ENCODE data around the gene VDAC1.

DNA sequence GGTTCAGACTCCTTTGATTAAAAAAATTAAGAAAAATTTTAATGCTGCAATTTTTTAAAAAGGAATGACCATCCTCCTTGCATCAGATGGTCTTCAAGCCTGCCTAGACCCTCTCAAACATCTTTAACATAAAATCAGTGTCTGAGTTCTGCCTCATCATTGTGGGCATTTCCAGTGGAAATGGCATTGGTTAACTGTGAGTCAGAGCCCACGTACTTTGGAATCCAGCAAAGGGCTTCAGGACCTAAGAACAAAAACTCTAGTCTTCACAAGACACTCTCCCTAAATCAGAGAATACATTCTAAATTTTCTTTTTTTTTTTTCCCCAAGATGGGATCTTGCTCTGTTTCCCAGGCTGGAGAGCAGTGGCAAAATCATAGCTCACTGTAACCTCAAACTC, 26.9 kb downstream of the VDAC1 start:
- no peak for TF ChIP-seq CTCF (IDR thresholded peaks at IDR 0.05; ENCODE audit: poor library complexity)
- no peak for TF ChIP-seq EZH2phosphoT487 (IDR thresholded peaks at IDR 0.05; ENCODE audit: low read depth, severe bottlenecking, unreplicated experiment)
